Measurements from ENCODE around the gene EIF4G1.
"Not testable (repeated sequence)": the region's sequence is repeated elsewhere in the genome, so short reads cannot be mapped to it uniquely, and the experiment has no call there.

EIF4G1 gene

DNA sequence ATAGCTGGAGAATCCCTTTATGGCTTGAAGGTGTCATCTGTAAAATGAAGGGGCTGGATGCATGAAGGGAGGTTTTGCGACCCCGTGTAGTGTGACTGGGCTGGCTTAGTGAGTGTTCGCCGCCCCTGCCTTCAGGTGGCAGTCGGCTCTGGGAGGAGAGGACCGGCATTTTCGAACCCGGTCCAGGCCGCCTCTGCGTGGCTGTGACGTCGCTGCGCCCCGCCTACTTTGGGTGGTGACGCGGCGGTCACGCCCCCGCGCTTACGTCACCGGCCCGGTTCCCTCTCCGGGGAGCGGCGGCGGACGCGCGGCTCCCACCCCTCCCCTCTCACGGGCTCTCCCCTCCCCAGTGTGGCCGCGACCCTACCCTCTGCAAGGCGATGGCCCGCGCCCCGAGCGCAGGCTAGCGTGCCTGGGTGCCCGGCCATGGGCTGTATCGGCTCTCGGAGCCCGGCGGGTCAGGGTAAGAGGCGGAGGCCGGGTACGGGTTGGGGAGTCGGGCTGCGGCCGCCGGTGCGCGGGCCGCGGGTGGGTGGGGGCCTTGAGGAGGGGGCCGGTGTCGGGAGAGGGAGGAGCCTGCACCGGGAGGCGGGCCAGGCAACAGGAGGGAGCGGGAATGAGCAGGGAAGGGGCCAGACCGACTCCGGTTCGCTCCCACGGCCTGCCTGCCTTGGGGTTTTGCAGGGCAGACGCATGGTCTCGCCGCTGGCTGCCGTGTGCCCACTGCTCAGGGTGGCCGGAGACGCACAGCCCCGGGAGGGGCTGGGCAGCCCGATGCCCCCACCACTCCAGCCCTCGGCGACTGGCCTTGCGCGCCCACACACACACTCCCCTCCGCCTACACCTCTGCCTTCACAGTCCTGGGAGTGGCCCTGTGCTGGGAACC lies 21.5 kb downstream of the EIF4G1 start:
- DNase-seq (ENCODE audit: low spot score) = peak; percentile 95

DNA sequence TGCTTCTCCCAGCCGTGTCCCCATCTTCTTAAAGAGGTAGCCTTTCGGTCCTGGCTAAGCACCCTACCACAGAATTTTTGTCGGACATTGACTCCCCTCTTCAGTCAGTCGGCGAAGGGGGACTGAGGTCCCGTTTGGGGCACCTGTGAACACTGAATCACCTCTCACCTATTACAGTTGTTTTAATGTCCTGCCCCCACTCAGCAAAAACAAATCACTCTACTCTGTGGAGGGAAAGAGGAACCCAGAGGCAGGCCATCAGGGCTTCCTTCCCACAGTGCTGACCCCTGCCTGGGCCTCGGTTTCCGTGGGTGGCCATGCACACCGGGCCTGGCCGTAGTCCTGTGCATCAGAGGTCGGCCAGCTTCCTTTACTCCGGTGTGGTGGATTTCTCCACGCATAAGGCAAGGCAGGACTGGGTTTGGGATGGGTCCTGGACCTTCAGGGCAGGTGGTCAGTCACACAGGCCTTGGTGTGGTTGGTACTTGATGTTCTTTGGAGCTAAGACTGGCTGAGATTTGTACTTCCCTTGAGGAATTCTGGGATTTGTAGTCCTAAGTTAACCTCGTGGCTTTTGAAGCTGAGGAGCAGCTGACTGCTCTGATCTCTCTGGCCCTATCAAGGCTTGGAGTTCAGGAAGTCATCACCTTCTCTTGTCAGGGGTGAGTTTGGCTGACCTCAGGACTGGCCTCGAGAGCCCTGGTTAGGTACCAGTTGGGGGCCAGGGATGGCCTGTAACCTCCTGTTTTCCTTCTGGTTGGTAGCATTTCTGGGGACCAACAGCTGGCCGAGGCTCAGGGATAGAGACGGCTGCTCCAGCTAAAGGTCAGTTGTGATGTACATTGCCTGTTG lies 22.4 kb downstream of the EIF4G1 start:
- peak; percentile 71 for DNase-seq (ENCODE audit: low spot score)

DNA sequence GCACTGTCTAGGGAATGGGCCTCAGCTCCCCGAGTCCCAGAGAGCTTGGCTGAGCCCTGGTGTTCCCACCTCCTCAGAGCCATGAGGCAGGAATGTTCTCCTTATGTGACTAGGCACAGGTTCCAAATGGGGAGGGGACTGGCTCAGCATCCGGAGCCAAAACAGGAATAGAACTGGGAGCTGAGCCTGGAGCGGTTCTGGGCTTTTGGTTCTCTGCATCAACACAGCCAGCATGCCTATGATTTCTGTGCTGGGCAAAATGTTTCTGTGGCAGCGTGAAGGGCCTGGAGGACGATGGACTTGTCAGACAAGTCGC lies 23.0 kb downstream of the EIF4G1 start, which contains the start of gene FAM131A:
TSS of gene FAM131A (plus strand) at position 202 of the 316 bp plus-strand sequence. CDS start at position 233, 31 bp downstream.
- peak; percentile 88 for DNase-seq (ENCODE audit: low spot score)

DNA sequence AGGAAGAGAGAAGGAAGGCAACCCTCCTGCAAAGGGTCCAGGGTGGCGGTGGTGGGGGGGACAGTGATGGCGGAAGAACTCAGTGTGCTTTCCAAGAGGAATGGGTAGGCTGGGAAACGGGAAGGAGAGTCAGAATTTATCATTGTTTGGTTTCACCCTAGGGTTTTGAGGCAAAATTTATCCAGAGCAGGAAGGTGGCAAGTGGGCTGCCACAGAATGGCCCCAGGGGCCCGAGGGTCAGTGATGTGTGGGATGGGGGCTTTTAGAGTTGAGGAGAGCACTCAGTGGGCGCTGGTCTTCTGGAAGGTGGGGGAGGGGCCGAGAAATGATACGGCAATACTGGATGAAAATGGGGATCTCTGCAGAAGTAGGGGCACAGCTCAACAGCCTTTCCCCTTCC lies 23.6 kb downstream of the EIF4G1 start:
- DNase-seq (ENCODE audit: low spot score) = no peak

DNA sequence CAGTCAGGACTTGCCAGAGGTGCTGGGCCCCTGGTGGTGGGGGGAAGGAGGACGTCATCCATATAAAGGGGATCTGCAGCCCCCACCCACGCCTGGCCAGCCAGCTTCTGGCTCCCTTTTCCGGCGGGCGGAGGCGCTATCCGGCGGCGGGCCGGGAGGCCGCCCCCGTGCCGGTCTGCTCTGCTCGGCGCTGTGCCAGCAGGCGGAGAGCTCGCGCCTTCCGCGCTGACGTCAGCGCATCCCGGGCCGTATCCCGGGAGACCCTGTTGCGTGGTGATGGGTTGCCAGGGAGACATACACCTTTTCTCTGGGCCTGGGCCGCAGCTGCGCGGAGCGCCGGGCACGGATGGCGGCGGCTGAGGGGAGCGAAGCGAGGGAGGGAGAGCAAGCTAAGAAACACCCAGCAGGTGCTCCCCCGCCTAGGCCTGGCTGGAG lies 24.1 kb downstream of the EIF4G1 start:
- DNase-seq (ENCODE audit: low spot score) = peak; percentile 88

DNA sequence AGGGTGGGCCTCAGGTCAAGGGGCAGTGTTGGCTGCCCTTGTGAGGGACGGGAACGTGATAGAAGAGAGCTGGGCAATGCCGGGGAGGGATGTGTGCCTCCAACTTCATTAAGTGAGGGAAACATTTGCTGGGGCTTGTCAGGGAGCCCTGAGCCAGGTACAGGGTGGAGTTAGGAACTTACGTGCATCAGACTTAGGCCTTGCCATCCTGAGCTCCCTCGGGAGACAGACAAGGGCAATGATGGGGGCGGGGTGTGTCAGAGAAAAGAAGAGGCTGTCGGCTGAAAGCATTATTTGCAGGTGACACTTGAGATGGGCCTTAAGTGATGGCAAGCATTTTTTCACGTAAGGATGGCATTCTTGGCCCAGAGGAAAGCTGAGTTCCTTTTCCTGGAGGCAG lies 24.6 kb downstream of the EIF4G1 start:
- no peak for DNase-seq (ENCODE audit: low spot score)

DNA sequence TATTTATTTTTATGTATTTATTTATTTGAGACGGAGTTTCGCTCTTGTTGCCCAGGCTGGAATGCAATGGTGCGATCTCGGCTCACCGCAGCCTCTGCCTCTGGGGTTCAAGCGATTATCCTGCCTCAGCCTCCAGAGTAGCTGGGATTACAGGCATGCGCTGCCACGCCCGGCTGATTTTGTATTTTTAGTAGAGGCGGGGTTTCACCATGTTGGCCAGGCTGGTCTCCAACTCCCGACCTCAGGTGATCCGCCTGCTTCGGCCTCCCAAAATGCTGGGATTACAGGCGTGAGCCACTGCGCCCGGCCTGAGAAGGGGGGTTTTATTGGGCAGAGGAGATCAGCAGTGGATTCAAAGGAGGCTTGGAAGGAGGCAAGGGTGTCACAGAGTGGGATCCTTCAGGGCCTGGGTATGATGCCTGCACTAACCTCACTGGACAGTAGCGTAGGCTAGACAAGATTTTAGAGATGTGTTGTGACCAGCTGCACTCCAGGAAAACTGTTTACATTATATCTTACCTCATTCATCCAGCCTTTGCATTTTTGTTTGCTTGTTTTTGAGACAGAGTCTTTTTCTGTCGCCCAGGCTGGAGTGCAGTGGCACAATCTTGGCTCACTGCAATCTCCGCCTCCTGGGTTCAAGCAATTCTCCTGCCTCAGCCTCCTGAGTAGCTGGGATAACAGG lies 25.2 kb downstream of the EIF4G1 start:
- not testable (repeated sequence) for DNase-seq (ENCODE audit: low spot score)

DNA sequence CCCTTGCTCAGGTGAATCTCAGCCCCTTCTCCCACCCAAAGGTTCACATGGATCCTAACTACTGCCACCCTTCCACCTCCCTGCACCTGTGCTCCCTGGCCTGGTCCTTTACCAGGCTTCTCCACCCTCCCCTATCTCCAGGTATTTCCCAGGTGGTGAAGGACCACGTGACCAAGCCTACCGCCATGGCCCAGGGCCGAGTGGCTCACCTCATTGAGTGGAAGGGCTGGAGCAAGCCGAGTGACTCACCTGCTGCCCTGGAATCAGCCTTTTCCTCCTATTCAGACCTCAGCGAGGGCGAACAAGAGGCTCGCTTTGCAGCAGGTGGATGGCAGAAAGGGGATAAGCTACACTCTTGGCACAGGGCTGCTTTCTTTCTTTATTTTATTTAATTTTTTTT lies 27.5 kb downstream of the EIF4G1 start:
- DNase-seq (ENCODE audit: low spot score) = no peak

DNA sequence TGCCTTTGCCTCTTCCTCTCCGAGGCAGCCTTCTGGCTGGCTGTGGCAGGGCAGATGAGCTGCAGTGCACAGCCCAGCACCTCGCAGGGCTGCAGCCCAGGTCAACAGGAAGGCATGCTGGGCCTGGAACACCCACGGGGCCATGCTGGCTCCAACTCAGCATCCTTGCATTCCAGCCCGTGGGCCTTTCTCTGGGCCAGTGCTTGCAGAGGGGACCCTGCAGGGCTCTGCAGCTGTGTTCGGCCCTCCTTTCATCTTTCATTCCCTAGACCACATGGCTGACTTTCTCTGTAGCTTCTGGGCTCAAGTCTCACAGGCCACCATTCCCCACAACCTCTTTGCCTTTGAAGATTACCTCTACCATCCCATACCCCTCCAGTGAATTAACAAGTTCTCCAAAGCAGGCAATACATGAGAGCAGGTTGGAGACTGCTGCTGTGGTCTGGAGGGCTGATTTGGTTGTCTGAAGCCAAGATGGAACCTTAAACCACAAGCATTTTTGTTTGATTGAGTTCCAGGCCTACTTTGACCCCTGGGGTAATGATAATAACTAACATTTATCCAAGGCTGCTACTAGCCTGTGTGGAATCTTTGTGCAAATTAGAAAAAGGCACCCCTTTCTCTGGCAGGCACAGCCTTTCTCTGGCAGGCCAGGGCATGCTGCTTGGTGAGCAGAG lies 28.9 kb downstream of the EIF4G1 start:
- no peak for DNase-seq (ENCODE audit: low spot score)

DNA sequence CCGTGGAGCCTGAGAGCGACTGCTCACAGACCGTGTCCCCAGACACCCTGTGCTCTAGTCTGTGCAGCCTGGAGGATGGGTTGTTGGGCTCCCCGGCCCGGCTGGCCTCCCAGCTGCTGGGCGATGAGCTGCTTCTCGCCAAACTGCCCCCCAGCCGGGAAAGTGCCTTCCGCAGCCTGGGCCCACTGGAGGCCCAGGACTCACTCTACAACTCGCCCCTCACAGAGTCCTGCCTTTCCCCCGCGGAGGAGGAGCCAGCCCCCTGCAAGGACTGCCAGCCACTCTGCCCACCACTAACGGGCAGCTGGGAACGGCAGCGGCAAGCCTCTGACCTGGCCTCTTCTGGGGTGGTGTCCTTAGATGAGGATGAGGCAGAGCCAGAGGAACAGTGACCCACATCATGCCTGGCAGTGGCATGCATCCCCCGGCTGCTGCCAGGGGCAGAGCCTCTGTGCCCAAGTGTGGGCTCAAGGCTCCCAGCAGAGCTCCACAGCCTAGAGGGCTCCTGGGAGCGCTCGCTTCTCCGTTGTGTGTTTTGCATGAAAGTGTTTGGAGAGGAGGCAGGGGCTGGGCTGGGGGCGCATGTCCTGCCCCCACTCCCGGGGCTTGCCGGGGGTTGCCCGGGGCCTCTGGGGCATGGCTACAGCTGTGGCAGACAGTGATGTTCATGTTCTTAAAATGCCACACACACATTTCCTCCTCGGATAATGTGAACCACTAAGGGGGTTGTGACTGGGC lies 30.3 kb downstream of the EIF4G1 start:
- DNase-seq (ENCODE audit: low spot score) = no peak

DNA sequence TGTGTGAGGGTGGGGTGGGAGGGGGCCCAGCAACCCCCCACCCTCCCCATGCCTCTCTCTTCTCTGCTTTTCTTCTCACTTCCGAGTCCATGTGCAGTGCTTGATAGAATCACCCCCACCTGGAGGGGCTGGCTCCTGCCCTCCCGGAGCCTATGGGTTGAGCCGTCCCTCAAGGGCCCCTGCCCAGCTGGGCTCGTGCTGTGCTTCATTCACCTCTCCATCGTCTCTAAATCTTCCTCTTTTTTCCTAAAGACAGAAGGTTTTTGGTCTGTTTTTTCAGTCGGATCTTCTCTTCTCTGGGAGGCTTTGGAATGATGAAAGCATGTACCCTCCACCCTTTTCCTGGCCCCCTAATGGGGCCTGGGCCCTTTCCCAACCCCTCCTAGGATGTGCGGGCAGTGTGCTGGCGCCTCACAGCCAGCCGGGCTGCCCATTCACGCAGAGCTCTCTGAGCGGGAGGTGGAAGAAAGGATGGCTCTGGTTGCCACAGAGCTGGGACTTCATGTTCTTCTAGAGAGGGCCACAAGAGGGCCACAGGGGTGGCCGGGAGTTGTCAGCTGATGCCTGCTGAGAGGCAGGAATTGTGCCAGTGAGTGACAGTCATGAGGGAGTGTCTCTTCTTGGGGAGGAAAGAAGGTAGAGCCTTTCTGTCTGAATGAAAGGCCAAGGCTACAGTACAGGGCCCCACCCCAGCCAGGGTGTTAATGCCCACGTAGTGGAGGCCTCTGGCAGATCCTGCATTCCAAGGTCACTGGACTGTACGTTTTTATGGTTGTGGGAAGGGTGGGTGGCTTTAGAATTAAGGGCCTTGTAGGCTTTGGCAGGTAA lies 31.1 kb downstream of the EIF4G1 start:
- DNase-seq (ENCODE audit: low spot score) = peak; percentile 95

DNA sequence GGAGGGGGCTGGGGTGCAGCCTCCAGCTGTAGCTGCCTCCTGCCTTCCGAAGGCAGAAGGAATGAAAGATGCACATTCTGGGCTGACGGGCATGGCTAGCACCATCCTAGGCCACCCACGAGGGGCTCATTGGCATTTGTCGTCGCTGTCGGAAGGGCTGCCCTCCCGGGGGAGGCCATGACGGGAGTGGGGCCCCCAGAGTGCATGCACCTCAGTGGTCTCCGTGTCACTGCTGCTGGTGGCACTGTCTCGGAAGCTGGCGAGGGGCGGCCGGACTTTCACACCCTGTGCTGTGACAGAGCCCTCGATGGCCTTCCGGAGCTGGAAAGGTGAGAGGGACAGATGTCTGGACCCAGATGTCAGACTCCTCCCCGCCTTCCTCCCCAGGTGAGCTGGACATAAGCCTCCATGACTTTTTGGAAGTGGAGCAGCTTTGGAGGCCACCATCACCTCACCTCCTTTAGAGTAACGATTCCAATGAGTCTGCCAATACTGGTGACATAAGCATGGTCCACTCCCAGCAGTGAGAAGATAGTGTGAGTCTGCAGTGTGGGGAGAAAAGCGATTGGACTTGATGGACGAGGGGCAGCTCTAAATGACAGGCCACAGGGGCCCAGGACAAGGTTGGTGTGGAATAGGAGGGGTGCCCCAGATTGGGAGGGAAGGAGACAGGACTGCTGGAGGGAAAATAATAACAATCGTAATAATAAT lies 32.2 kb downstream of the EIF4G1 start:
- no peak for DNase-seq (ENCODE audit: low spot score)

DNA sequence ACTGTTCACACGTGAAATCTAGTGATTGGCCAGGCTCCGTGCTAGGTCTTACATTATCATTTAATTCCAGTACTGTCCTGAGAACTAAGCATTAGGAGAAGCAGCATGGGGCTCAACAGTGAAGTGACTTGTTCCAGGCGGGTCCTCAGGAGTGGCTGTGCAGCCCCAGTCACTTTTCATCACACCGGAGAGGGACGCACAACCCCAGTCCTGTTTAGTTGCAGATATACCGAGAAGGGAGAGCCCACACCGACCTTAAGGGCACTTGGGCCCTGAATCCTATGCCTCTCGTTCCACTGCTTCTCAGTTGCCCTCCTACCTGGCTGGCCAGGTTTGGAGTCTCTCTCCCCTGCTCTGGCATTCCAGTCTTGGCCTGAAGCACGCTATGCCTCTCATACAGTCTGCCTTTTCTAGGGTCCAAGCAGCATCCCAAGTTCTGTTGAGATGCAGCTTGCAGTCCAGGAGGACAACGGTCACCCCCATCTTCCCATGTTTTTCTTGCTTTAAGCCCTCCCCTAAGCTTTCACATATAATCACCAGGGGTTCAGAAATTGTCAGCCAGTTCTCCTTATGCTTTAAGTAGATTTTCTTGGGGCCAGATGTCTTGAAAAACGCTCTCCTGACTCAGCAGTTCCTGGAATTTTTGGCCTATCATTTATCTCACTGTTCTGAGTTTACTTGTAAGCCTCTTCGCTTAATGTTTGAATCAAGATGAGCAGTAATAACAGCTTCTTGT lies 33.1 kb downstream of the EIF4G1 start:
- no peak for DNase-seq (ENCODE audit: low spot score)

DNA sequence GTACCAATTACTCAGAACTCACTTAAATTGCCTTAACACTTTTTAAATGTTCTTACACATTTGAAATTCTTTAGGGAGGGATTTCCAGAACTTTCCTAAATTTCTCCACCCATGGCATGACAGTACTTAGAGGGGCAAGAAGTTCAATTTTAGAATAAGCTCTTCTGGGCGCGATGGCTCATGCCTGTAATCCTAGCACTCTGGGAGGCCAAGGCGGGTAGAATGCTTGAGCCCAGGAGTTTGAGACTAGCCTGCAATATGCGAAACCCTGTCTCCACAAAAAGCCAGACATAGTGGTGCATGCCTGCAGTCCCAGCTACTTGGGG lies 33.6 kb downstream of the EIF4G1 start:
- DNase-seq (ENCODE audit: low spot score) = no peak

DNA sequence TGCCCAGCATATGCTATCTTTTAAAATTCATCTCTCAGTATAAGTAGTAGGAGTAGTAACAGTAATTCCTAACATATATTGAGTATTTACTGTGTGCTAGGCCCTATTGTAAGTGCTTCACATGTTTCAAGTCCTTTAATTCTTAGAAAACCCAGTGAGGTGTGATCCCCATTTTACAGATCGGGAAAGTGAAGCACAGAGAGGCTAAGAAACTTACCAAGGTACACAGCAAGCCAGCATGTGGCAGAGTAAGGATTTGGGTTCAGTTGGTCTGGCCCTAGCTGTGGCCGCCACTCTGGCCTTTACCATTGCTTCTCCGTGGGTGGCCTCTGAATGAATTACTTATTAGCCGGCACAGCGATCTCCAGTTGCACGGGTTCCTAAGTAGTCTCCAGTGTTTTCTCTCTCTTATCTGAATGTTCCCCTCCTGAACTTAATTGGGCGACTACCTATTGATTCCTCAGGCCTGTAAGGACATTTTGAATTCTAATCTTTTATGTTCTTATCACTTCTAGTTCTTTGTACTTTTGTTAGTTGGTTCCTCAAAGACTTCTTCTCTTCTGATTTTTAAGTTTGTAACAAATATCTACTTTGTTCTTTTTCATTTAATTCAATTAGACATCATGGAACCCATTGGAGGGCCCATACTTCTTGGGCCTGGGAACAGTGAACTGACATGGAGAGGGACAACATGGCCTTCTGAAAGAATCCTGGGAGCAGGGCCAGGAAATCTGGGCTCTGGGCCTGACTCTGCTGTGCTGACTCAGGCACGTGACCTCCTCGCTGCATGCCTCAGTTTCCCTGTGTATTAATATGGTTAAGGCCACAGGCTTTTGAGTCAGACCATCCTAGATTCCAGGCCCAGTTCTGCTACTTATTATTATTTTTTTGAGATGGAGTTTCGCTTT lies 35.4 kb downstream of the EIF4G1 start:
- DNase-seq (ENCODE audit: low spot score) = peak; percentile 39

DNA sequence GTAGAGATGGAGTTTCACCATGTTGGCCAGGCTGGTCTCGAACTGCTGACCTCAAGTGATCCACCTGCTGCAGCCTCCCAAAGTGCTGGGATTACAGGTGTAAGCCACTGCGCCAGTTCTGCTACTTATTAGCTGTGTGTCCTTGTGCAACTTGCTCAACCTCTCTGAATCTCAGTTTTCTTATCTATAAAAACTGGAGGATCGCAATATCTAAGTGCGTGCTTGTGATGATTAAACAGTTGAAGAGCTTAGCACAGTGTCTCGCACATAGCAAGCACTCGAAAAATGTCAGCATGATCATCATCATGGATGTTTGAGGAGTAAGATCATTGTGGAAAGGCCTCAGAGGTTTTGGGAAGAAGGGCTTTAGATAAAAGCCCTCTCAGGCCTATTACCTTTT lies 36.2 kb downstream of the EIF4G1 start:
- DNase-seq (ENCODE audit: low spot score) = no peak

DNA sequence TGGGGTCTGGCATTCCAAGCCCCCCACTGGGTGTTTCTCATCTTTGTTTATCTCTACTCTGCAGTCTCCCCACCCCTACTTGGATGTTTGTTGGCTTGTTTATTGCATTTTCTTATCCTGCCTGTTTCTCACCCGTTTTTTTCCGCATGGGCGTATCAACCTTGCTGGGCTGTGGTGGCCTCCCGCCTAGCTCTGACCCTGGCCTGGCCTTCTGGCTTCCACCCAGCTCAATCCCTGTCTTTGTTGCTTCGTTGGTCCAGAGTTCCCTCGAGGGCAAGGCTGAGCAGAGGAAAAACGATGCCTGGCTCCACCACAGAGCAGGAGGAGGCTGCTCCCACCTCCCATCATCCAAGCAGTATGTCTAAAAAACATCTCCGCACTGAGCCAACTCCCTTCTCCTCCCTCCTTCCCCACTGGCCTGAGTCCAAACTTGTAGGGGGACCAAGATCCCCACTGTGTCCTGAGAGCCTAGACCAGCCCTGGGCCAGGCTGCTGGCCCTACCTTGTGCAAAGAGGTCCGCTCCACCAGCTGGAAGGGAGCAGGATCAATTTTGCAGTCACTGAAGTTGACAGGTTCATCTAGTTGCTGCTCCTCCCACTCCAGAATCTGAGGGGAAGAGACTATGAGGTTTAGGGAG lies 37.2 kb downstream of the EIF4G1 start:
- DNase-seq (ENCODE audit: low spot score) = peak; percentile 33

Data from Ammon's horn (tissue), 1 donor.